ENCODE measurements around the gene DYTN. TPM values are rescaled to one million over a fixed set of nuclear protein-coding genes. Genes with fewer than 3 reads are reported as not detected.
A peak's percentile ranks its signal among the peaks of the same experiment; 100 is the strongest.
"Not testable (repeated sequence)": the region's sequence is repeated elsewhere in the genome, so short reads cannot be mapped to it uniquely, and the experiment has no call there.

Gene DYTN
- total and polyA plus RNA-seq, 2 donors, result not detected

- Histone ChIP-seq H3K27ac (ENCODE audit: low read depth) (no peak overlapping the region), H3K4me1 (ENCODE audit: insufficient read depth) (no peaks in the 10 kb centered on the region), H3K4me3 (ENCODE audit: low read depth, low read length) (no peak overlapping the region), H3K36me3 (ENCODE audit: insufficient read depth) (no peaks in the 10 kb centered on the region)
- no peak for DNase-seq (ENCODE audit: extremely low spot score)
- 83% methylated on average over 4 of the region's 4 CpGs for WGBS
Measured at GRCh38 chr2:206721256-206721920, 3.2 kb upstream of the DYTN start.

GRCh38 chr2:206716623-206717022 lies 1.6 kb downstream of the DYTN start:
- DNase-seq (ENCODE audit: extremely low spot score), result no peak
- Histone ChIP-seq H3K27ac (ENCODE audit: low read depth) (no peak overlapping the region), H3K36me3 (ENCODE audit: insufficient read depth) (no peaks in the 10 kb centered on the region), H3K4me1 (ENCODE audit: insufficient read depth) (no peaks in the 10 kb centered on the region), H3K4me3 (ENCODE audit: low read depth, low read length) (no peak overlapping the region)
- 81% methylated on average over 3 of the region's 3 CpGs for WGBS

DNA sequence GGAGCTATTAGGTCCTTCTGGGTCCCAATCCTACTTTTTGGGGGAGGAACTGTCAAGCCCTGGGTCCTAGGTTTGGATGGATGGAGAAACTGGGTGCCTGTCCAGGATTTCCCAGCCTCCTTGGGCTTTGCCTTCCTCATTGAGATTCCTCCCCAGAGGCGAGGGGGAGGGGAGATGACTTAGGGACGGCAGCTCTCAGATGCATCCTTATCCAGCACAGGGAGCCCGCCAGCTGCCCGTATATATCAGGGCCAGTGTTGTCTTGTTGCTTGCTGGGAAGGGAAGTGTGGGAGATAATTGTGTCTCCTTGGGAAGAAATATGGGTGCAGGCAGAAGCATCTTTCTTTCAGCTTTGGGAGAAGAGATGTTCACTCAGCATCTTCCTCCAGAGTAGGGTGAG lies 3.0 kb downstream of the DYTN start:
- DNase-seq (ENCODE audit: extremely low spot score); H3K4me3 ChIP-seq (ENCODE audit: low read depth, low read length); H3K36me3 ChIP-seq (ENCODE audit: insufficient read depth); H3K27ac ChIP-seq (ENCODE audit: low read depth); H3K4me1 ChIP-seq (ENCODE audit: insufficient read depth): not testable (repeated sequence)
- 53% methylated on average over 4 of the region's 4 CpGs for WGBS

DNA sequence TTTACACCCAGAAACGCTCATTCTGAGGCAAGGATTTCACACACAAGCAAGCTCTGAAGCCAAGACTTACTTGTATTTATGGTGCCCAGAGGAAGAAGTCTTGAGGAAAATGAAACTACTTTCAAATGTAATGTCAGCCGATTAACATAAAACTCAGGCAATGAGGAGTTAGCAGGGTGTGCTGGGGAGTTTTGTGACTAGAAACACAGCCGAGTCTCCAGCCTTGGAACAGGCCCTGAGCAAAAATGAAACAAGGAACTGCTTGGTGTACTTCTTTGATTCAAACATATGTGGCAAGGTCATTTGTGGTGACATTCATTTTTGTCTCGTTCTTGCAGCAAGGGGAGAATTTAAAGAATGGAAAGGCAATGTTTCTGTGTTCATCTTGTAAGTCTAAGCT lies 4.5 kb downstream of the DYTN start:
- WGBS, result 69% methylated on average over 4 of the region's 4 CpGs
- no peaks in the 10 kb centered on the region for H3K36me3 ChIP-seq (ENCODE audit: insufficient read depth)
- no peak overlapping the region for H3K4me3 ChIP-seq (ENCODE audit: low read depth, low read length)
- no peak overlapping the region for H3K27ac ChIP-seq (ENCODE audit: low read depth)
- no peaks in the 10 kb centered on the region for H3K4me1 ChIP-seq (ENCODE audit: insufficient read depth)
- DNase-seq (ENCODE audit: extremely low spot score), result no peak

DNA sequence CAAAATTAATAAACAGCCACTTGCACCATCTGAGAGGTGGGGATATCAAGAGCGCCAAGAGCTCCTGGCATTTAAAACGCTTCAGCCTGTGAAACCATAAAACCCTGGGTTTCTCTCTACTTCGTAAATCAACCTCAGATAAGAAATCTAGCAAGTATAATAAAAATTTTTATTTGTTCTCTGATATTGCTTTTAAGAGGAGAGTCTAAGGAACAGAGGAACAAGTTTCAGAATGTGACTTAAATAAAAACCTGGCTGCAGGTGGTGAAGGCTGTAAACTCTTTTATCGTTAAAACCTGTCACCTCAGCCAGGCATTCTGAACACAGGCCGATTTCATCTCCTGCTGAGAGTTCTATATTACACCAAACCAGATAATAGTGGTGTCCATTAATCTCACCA lies 9.9 kb downstream of the DYTN start:
- no peaks in the 10 kb centered on the region for H3K36me3 ChIP-seq (ENCODE audit: insufficient read depth)
- DNase-seq (ENCODE audit: extremely low spot score), result peak; percentile 18
- H3K27ac ChIP-seq (ENCODE audit: low read depth), result no peak overlapping the region
- H3K4me3 ChIP-seq (ENCODE audit: low read depth, low read length), result no peak overlapping the region
- H3K4me1 ChIP-seq (ENCODE audit: insufficient read depth), result no peaks in the 10 kb centered on the region
- 14% methylated on average over 5 of the region's 5 CpGs for WGBS

DNA sequence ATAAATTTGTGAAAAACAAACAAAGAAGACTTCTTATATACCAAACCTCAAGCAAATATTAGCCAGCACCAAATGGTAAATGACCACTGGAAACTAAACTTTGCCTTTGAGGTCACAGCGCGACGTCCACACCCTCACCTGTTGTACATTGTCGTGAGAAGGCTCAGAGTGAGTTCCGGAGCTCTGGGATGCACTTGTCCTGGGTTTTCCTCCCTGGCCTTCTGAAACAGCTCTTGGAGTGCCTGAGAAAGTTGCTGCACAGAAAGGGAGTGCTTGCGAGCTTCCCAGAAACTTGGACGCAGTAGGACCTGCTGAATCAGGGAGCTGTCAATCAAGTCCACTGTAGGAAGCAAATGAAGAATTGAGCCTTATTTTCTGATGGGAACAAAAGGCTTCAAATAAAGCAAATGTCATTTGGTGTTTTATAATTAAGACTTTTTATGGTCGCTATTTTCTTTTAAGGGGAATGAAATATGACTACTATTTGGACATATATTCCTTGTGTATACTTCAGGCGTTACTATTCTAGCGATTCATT lies 11.0 kb downstream of the DYTN start:
- Histone ChIP-seq H3K4me1 (ENCODE audit: insufficient read depth) (no peaks in the 10 kb centered on the region), H3K36me3 (ENCODE audit: insufficient read depth) (no peaks in the 10 kb centered on the region), H3K27ac (ENCODE audit: low read depth) (no peak overlapping the region), H3K4me3 (ENCODE audit: low read depth, low read length) (no peak overlapping the region)
- 79% methylated on average over 10 of the region's 10 CpGs for WGBS
- no peak for DNase-seq (ENCODE audit: extremely low spot score)

GRCh38 chr2:206701952-206702605 lies 16.1 kb downstream of the DYTN start:
- Histone ChIP-seq H3K4me1 (ENCODE audit: insufficient read depth) (no peaks in the 10 kb centered on the region), H3K36me3 (ENCODE audit: insufficient read depth) (no peaks in the 10 kb centered on the region), H3K27ac (ENCODE audit: low read depth) (no peak overlapping the region), H3K4me3 (ENCODE audit: low read depth, low read length) (no peak overlapping the region)
- DNase-seq (ENCODE audit: extremely low spot score), result no peak
- WGBS, result 66% methylated on average over 8 of the region's 8 CpGs

GRCh38 chr2:206700156-206700555 lies 18.0 kb downstream of the DYTN start:
- no peaks in the 10 kb centered on the region for H3K4me1 ChIP-seq (ENCODE audit: insufficient read depth)
- no peaks in the 10 kb centered on the region for H3K36me3 ChIP-seq (ENCODE audit: insufficient read depth)
- WGBS, result 54% methylated on average over 8 of the region's 8 CpGs
- no peak overlapping the region for H3K4me3 ChIP-seq (ENCODE audit: low read depth, low read length)
- no peak for DNase-seq (ENCODE audit: extremely low spot score)
- H3K27ac ChIP-seq (ENCODE audit: low read depth), result no peak overlapping the region

GRCh38 chr2:206698811-206699210 lies 19.4 kb downstream of the DYTN start:
- WGBS, result 83% methylated on average over 3 of the region's 3 CpGs
- no peaks in the 10 kb centered on the region for H3K36me3 ChIP-seq (ENCODE audit: insufficient read depth)
- no peak overlapping the region for H3K4me3 ChIP-seq (ENCODE audit: low read depth, low read length)
- DNase-seq (ENCODE audit: extremely low spot score), result no peak
- H3K4me1 ChIP-seq (ENCODE audit: insufficient read depth), result no peaks in the 10 kb centered on the region
- H3K27ac ChIP-seq (ENCODE audit: low read depth), result no peak overlapping the region

- H3K36me3 ChIP-seq (ENCODE audit: insufficient read depth), result no peaks in the 10 kb centered on the region
- no peak overlapping the region for H3K27ac ChIP-seq (ENCODE audit: low read depth)
- no peak overlapping the region for H3K4me3 ChIP-seq (ENCODE audit: low read depth, low read length)
- no peak for DNase-seq (ENCODE audit: extremely low spot score)
- H3K4me1 ChIP-seq (ENCODE audit: insufficient read depth), result no peaks in the 10 kb centered on the region
Measured at GRCh38 chr2:206696910-206697309, 21.3 kb downstream of the DYTN start.

GRCh38 chr2:206693399-206694137 lies 24.6 kb downstream of the DYTN start:
- DNase-seq (ENCODE audit: extremely low spot score), result peak; percentile 14
- no peak overlapping the region for H3K27ac ChIP-seq (ENCODE audit: low read depth)
- WGBS, result 31% methylated on average over 5 of the region's 5 CpGs
- no peak overlapping the region for H3K4me3 ChIP-seq (ENCODE audit: low read depth, low read length)
- no peaks in the 10 kb centered on the region for H3K36me3 ChIP-seq (ENCODE audit: insufficient read depth)
- H3K4me1 ChIP-seq (ENCODE audit: insufficient read depth), result no peaks in the 10 kb centered on the region

DNA sequence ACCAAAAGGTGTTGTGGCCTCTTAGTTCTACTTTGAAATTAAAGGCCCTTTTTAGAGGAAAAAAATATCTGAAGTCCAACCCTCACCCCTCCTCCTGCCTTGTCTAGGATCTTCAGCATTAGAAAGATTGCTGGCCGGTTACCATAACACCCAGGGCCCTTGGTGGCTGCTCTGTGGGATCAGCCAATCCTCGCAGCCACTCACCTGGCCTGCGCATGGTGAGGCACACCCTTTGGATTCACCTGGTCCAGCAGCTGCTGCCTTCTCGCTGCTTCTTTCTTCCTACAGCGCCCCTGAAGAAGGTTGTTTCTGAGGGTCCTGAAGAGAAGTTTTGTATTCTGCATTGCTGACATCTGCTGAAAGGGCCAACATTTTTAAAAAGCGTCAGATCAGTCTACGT lies 25.2 kb downstream of the DYTN start:
- Histone ChIP-seq H3K27ac (ENCODE audit: low read depth) (no peak overlapping the region), H3K36me3 (ENCODE audit: insufficient read depth) (no peaks in the 10 kb centered on the region), H3K4me3 (ENCODE audit: low read depth, low read length) (no peak overlapping the region), H3K4me1 (ENCODE audit: insufficient read depth) (no peaks in the 10 kb centered on the region)
- no peak for DNase-seq (ENCODE audit: extremely low spot score)
- WGBS, result 83% methylated on average over 7 of the region's 7 CpGs

DNA sequence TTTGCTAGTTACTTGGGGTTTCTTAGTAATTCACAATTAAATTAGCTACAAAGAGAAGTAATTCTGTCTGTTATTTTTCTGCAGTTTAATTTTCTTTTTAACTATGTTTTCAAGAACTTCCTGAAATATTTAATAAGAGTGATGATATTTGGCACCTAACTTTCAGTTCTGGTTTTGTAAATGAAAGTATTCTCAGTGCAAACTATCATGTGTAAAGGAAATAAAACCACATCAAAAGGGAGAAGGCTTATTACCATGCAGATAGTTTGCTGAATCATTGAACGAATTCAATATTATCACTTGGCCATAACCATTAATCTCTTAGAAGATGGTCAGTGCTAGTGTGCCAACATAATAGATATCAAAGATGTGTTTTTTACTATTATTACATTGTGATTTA lies 29.2 kb downstream of the DYTN start:
- H3K27ac ChIP-seq (ENCODE audit: low read depth), result no peak overlapping the region
- H3K4me1 ChIP-seq (ENCODE audit: insufficient read depth), result no peaks in the 10 kb centered on the region
- WGBS, result 72% methylated on average over 1 of the region's 1 CpG
- DNase-seq (ENCODE audit: extremely low spot score), result no peak
- H3K36me3 ChIP-seq (ENCODE audit: insufficient read depth), result no peaks in the 10 kb centered on the region
- no peak overlapping the region for H3K4me3 ChIP-seq (ENCODE audit: low read depth, low read length)

DNA sequence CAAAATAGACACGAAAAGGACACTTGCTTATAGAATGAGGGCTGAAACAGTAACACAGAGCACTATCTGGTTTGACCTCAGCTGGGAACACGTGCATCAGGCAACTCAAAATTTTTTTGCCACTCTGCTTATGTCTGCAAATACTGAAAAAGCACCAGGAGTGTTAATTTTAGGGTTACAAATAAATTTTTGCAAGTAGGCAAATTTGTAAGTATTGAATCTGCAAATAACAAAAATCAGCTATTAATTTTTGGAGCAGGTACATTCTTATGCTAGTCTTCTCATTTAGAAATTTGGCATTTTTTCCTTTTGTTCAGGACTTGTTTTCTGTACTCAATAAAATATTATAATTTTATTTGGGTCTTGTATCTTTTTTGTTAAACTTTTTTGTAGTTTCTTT lies 29.7 kb downstream of the DYTN start:
- H3K27ac ChIP-seq (ENCODE audit: low read depth), result no peak overlapping the region
- H3K4me1 ChIP-seq (ENCODE audit: insufficient read depth), result no peaks in the 10 kb centered on the region
- H3K4me3 ChIP-seq (ENCODE audit: low read depth, low read length), result no peak overlapping the region
- 64% methylated on average over 2 of the region's 2 CpGs for WGBS
- no peak for DNase-seq (ENCODE audit: extremely low spot score)
- no peaks in the 10 kb centered on the region for H3K36me3 ChIP-seq (ENCODE audit: insufficient read depth)
